GM18517 (cell line): ENCODE results near the gene NRF1.

ENCODE experiments used
- ATAC-seq: cut with Tn5 transposase; IDR thresholded peaks from one replicate; pipeline ENCODE4 v1.9.1; 2021; ENCODE audit warnings: mild to moderate bottlenecking, moderate library complexity; ENCODE audit not compliant: unreplicated experiment

Gene NRF1

DNA sequence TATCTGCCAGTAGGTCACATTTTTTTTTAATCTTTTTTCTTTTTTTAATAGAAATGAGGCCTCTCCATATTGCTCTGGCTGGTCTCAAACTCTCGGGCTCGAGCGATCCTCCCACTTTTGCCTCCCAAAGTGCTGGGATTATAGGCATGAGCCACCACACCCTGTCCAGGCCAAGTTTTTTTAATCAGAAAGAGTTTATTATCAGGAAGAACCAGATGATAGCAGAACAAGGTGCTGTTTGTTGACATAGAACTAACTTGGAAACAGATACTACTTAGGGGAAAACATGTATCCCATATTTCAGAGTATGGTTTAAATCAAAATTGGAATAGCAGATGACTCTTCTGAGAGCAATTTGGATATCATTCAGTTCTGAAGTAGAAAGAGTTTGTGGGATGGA is 118.6 kb downstream of the NRF1 start:
- ATAC-seq = no peak

DNA sequence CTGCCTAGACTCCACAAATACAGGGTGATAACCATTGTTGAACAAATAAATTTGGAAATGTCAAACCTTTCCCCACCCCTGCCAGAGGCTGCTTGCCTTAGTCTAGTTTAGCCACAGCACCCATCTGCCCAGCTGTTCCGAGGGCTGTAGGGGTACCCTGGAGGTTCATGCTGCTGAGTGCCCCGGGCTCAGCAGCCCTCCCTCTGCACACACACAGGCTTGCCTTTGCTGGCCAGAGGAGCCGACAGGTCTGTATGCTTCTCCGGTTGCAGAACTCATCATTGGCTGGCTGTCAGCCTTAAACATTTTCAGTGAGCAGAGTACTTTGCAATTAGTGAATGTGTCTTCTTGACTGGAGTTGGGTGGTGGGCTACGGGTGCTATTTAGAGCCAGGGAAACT is 122.9 kb downstream of the NRF1 start:
- no peak for ATAC-seq

DNA sequence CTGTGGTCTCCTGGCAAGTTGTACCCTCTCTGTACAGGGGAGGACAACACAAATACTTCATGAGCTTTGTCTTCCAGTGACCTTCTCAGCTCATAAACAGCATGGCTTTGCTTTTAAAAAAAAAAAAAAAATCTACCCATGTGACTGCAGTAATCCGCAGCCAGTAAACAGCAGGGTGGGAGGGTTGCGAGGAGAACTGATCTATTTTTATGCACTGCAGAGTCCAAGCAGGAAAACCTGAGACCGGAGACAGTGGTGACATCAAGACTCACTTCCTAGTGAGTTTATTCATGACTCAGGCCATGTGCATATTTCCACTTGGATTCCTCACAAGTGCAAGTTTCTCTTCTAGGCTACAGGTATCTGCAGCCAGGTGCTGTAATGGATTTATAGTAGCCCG is 127.9 kb downstream of the NRF1 start:
- no peak for ATAC-seq

DNA sequence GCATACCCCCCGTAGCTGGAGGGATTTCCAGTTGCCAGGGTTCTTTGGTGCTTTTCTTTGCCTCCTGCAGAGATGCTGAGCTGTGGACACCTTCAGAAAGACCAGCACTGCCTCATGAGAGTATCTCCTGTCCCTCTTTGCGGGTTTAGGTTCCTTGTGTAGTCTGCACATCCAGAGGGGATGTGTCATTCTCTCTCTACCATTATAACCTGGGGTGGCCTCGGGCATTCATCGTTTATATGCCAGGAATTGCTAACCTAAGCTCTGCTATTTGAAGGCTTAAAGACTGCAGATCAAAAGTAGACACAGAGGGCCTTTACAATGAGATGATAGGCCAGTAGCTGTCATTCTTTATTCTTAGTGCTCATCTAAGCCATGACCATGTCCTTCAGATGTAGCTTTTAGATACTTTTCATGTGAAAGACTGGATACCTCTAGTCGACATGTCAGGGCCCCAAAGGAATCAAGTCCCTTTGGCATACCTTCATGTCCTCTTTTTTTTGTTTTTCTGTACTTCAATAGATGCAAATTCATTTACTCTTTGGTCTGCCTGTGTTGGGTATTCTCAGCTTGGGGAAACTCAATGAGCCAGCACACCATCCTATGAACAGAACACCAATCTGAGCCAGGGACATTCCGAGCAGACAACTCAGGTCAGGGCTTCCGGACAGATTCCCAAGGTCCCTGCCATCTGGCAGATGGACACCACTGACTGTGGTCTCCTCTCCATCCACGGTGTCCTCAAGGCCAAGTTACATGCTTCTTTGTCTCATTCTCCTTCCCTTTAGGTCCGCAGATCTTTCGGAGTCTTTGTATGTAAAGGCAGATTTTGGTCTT is 129.3 kb downstream of the NRF1 start:
- ATAC-seq = no peak

DNA sequence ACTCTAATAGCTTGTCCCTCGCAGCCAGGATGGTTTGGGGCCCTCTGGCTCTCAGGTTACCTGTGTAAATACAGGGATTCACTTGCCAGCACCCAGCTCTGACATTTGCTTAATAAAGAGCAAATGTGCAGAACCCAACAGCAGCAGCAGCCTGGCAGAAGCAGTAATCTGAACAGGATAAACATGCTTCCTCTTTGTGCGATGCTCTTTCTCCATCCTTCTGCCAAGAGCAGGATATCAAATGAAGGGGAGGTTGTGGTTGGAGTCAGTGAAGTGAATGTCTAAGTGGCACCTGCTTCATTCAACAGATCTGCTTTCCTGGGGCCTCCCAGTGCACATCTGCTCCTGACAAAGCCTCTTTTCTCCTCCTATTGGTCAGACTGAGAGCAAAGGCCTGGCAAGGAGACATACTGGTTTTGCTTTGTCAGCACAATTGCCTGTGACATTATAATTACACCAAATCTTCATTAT is 130.3 kb downstream of the NRF1 start:
- ATAC-seq = no peak

DNA sequence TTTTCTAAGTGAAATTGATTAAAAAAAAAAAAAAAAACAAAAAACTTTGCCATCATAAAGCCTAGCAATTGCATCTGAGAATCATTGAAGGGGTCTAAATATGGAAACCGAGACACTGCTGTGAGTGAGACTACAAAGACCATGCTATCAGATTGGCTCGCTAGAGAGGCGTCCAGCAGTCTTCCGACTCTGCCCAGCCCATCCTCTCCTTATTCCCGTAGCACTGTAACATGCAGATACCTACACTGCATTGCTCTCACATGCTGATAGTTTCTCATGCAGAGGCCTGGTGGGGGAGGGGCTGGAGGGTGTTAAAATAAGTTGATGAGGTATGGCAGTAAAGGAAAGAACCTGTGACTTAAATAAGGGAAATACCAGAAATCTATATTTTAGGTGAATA is 130.7 kb downstream of the NRF1 start:
- no peak for ATAC-seq

DNA sequence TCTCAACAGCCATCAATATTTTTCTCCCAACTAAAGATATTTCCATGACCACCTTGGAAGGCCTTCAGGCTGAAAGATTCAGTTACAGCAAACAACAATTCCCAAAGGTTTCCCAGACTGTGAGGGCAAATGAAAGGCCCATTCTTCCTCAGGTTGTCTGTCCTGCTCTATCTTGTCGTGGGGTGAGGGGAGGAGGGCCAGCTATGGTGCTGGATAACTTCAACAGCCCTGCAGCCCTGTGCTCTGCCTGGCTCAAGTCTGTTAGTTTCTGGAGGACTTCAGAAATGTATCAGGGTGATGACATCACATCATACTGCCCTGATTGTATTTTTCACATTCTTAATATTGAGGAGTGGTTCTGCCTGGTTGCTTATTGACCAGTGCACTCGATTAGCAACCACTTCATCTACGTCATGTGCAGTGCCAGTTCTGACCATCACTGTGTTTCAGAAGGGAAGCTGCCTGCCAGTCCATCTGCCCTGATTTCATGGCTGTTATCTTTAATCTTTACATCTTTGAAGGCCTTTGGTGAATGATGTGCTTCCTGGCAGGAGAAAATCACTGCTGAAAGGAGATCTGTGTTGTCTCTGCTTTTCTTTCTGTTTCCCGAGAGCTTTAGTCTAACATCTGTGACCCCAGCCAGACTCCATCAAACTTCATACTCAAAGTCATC is 135.5 kb downstream of the NRF1 start:
- ATAC-seq = no peak

DNA sequence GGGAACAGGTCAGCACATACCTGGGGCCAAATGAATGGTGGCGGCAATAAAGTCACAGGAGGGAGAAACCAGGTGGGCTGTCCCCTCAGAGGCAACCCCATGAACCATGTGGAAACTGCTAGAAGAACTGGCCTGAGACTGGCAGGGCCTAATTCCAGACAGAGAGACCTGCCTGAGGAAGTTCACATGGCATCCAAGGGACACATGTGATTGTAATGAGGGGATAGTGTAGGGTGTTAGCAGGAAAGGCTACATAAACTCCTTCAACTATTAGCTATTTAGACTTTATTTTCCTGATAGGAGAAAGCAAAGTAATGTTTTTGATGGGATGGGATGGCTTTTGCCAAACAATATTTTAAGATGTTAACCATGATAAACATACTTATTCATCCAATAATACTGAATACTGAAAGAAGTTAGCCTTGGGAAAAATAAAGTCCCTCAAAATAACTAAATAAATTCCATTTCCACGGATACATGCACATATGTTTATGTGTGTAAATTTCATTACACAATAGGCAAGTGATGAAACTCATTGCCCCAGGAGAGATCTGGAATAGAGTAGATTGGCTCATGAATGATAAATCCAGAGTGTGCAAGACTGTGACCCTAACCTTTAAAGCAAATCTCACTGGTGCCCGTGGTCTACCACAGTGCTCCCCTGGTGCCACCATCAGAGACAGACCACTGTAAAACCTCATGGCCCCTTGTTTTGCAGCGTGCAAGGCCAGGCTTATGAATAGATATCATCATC is 137.0 kb downstream of the NRF1 start:
- ATAC-seq = no peak

DNA sequence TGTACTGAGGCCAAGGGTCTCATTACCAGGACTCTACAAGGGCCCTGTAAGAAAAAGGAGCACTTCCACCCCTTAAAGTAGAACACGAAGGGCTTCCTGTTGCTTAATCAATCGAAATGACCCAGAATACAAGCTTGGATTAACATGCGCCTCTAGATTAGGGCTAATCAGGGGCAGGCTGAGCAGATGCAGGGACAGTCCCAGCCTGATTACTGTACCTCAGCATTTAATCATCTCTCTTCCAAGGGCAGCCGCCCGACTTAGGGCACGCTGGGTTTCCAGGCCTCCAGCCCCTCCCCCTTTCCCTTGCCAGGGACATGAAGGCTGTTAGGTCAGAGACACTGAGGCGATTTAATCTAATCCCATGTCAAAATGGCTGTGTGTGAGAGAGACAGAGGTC is 138.6 kb downstream of the NRF1 start:
- no peak for ATAC-seq

DNA sequence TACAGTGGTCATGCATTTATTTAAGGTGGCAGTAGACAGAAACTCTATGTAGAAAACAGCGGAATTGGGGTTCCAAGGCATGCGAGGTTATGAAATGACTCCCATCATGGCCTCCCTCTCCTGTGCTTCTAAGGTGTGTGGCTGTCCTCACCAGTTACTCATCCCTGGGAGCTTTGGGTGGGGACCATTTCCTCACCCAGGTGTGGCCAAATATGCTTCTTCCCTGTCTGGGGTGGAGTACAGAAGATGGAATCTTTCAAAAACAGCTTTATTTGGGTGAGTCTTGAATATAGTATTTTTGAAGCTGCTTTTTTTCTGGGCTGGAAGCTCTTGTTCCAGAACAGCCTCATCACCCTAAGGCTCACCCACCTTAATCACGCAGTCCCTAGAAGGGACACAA is 139.0 kb downstream of the NRF1 start:
- ATAC-seq = no peak

DNA sequence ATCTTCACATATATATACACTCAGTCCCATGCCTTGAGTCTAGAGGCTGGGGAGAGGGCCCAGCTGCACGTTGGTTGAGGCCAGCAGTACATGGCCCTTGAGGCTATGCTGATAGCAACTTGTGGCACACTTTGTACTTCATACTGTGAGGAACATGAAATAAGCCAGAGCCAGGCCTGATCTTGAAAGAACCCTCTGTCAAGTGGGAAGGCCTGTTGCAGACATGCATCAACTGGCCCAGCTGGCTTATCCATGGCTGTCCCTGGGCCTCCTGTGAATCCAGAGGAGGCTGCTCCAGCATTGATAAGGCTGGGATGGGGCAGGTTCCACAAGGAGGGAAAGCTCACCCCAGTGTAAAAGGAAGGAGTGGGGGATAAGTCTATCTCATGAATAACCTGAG is 140.4 kb downstream of the NRF1 start:
- ATAC-seq = no peak

DNA sequence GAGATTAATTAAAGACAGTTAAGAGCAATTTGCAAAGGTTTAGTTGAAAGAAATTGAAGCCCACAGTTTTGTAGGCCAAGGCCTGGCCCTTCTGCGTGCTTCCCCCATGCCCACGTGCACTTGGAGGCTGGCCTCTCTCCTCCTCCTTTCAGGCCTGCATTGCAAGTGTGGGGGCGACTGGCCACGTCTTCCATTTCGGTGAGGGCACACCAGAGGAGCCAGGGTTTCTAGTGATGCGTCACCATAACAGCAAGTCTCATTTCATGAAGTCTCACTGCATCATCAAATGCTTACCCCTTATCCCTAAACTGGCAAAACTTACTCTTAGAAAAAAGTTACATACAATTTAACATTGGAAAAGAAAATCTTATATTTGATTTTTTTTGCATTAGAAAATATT is 141.2 kb downstream of the NRF1 start:
- ATAC-seq = no peak

DNA sequence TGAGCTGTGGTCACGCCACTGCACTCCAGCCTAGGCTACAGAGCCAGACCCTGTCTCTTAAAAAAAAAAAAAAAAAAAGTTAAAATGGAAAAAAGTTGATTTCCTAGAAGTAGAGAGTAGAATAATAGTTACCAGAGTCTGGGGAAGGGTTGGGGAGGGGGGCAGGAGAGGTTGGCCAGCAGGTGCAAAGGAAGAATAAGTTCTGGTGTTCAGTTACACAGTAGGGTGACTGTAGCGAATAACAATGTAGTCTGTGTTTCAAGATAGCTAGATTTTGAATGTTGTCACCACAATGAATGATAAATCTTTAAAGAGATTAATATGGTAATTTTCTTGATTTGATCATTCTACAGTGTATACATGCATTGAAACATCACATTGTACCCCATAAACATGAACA is 142.9 kb downstream of the NRF1 start:
- no peak for ATAC-seq

DNA sequence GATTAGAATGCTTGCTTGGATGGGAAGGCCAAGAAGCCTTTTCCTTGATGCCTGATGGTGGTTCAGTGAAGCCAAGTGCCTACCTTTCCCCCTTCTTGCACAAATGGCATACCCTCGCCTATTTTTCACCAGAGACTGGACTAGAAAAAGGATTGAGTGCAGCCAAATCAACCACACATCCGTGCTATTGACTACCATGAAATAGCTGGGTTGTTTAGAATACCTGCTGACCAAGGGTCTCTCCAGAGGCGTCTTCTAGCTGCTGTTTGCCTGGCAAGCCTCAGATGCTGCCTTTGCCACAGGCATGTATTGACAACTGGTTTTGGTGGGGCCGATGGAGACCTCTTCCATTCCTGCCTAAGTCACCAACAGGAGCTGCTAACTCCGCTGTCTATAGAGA is 146.5 kb downstream of the NRF1 start:
- ATAC-seq = no peak

DNA sequence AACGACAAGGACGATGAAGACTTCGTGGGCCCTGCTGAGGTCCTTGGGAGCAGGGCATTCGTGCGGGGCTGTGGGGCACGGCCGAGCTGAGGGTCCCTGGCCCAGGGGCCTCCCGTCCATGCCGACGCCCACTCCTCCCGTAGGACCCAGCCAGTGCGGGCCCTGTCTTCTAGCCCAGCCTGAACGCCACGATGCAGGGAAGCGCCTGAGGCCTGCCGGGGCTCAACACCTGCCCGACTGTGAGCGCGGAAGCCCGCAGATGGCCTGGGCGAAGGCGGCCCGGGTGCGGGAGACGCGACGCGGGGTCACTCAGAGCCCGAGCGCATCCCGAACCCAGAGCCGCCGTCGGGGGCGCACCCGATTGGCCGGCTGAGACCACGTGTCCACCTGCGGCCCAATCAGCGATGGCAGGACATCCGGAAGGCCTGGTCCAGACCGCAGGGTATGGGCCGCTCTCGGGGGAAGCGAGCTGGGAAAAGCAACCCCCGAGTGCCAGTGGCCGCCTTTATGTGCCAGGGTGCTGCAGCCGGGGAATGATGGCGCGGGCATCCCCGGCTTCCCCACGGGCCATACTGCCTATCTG is 151.0 kb downstream of the NRF1 start:
- no peak for ATAC-seq

DNA sequence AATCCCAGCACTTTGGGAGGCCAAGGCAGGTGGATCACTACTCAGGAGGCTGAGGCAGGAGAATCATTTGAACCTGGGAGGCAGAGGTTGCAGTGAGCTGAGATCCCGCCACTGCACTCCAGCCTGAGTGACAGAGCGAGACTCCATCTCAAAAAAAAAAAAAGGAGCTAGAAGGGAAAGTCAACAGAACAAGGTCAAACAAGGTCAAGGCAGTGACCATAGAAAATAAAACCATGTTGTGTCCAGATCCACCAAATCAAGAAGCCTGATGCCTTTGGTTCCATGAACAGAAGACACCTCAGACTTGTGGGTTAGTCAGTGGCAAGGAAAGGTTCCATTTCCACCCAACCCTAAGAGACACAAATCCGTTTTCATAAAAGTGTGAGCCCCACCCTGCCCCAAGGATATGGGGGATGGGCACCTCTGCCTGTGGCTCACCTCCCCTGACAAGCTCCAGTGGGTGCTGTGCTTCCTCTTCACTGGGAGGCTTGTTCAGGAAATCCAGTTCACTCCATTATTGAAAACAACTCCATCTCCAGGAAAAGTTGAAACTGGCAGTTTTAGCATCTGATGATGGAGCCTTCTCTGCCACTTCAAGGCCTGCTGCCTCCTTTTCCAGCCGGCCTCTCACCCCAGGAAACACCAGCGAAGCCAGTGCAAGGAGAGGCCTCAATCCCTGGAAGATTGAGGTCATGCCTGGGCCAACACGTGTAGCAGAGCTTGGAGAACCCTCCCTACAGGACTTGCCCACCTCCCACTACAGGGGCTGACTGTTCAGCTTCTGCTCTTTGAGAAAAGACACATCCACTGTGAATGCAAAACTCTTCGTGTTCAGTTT is 152.9 kb downstream of the NRF1 start:
- no peak for ATAC-seq

DNA sequence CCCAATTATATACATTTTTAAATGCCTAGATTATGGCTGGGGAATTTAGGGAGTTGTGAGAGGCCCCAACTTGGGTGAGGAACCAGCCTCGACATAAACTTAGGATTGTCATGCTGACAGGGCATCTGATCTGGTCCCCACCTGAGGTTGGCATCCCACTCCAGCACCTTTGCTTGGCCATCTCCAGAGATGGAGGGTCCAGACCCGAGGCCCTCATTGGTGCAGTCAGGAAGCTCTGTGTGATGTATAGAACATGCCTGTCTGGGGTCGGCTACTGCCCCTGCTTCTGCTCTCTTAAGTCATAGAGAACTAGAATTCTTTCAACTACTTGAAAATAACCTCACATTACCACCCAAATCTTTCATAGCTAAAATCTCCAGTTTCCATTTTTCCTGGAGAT is 153.8 kb downstream of the NRF1 start:
- no peak for ATAC-seq

DNA sequence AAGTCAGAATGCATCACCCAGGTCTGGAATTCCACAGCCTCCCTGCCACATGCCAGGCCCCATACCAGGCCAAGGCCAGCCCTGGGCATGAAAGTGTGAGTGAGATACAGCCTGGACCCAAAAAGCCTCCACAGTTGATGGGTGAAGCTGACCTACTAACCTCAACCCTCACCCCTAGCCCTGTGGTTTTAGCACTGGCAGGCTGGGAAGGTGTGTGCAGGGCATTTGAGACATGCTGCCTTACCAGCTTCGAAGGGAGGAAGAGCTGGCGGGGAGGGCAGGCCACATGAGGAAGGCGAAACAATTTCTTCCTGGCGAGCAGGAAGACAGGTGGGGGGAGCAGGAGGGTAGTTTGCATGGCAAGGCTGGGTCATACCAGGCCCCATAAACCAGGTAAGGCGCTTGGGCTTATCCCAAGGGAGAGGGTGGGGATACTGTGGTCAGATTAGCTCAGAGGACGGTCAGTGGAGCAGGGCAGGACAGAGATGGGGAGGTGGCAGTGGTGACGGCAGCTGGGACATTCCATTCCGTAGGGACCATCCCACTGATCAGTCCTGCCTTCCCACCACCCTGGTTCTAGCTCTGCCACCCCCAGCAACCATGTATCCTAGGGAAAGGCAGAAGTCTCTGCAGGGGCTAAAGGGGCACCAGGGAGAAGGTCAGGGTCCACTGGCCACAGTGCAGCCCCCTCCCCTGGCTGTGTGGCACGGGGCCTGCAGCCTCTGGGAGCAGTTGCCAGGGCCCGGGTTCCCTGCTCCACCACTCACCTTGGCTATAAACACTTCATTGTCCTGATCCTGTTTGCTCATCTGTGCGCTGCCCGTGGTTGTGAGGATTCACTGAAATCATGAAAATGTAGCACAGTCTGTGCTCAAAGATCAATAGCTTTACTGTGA is 155.8 kb downstream of the NRF1 start:
- ATAC-seq = no peak

DNA sequence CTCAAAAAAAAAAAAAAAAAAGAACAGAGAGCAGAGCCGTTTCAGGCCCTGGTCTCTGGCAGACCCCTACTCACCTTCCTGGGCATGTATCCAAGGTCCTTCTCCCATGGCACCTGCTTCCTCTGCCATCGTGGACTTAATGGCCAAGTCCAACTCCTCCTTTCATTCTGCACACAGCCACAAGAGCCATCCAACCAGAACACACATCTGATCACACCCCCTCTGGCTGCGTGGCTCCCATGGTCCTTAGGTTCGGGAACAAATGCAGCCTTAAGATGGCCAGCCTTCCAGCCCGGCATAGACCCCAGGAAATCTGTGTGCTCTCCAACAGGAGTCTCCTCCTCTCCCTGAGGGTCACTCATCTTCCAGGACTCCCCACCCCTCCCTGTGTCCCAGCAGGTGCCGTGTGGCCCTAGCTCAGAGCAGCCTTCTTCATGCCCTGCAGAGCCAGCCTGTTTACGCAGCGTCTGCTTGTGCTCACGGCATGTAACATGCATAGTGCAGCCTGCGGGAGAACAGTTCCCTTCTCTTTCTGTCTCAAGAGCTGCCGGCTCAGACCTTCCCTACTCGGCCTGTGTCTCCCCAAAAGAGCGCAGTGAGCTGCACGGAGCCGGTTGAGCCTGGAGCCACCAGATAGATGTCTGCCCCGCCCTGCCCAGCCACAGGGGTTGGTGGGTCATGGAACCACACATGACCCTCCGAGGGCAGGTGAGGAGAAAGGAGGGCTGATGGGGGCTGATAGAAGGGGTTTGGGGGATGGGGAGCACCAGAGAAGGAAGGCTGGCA is 157.3 kb downstream of the NRF1 start:
- no peak for ATAC-seq
